GM12874 (cell line): ENCODE results near the gene PSME3.

ENCODE experiments used
- TF ChIP-seq, protein P1 (sequence below): IDR thresholded peaks from 2 replicates; pipeline ENCODE4 v1.5.1; 2011; ENCODE audit warnings: low read depth, mild to moderate bottlenecking, control low read depth, low read length, moderate library complexity; ENCODE audit not compliant: insufficient read depth

The PSME3 gene

DNA sequence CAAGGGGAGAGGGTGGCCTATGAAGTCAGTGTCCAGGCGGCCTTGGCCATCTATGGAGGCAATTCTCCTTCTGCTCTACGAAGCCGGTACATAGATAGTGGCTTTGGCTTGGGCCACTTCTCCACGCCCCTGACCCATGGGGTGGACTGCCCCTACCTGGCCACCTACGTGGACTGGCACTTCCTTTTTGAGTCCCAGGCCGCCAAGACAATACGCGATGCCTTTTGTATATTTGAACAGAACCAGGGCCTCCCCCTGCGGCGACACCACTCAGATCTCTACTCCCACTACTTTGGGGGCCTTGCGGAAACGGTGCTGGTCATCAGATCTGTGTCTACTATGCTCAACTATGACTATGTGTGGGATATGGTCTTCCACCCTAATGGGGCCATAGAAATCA is 35.1 kb downstream of the PSME3 start:
- TF ChIP-seq, protein P1, sequence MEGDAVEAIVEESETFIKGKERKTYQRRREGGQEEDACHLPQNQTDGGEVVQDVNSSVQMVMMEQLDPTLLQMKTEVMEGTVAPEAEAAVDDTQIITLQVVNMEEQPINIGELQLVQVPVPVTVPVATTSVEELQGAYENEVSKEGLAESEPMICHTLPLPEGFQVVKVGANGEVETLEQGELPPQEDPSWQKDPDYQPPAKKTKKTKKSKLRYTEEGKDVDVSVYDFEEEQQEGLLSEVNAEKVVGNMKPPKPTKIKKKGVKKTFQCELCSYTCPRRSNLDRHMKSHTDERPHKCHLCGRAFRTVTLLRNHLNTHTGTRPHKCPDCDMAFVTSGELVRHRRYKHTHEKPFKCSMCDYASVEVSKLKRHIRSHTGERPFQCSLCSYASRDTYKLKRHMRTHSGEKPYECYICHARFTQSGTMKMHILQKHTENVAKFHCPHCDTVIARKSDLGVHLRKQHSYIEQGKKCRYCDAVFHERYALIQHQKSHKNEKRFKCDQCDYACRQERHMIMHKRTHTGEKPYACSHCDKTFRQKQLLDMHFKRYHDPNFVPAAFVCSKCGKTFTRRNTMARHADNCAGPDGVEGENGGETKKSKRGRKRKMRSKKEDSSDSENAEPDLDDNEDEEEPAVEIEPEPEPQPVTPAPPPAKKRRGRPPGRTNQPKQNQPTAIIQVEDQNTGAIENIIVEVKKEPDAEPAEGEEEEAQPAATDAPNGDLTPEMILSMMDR = no peak

DNA sequence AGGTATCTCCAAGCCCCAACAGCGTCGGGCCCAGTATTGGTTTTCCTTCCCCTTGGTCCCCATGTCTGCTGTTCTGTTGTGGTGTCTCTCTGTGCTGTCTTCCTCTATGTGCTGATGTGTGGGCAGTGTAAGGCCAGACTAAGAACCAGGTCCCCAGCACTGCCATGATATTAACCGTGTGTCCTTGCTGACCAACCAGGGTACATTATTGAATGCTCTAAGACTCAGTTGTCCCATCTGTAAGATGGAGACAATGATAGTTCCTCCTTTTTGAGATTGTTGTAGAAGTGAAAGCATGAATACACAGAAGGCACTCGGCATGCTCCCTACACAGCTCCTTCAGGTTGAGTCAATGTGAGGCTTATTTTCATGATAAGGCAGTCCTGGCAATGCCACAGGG is 38.5 kb downstream of the PSME3 start:
- TF ChIP-seq, protein P1 = no peak

DNA sequence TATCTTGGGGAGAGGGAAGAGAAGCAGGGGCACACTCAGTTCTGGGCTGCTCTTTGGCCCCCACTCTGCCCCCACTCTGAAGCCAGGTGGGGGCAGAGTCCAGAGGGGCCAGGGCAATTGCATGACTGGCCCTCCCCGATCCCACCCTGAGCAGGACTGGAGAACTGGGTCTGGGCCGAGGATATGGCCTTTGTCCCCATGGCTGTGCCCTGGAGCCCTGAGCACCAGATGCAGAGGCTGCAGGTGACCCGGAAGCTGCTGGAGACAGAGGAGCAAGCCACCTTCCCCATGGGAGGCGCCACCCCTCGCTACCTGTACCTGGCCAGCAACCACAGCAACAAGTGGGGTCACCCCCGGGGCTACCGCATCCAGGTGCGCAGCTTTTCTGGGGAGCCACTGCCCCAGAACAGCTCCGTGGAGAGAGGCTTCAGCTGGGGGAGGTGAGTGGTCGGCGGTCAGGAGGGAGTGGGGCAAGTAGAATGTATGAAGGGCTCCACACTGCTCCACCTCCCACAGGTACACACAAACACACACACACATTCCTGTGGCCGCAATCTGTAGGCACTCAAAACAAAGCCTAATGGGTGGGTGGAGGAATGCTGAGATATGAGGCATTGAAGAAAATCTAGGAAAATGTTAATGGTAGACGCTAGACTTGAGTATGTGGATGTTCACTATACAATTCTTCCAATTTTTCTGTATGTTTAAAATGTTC is 39.2 kb downstream of the PSME3 start:
- TF ChIP-seq, protein P1 = no peak

DNA sequence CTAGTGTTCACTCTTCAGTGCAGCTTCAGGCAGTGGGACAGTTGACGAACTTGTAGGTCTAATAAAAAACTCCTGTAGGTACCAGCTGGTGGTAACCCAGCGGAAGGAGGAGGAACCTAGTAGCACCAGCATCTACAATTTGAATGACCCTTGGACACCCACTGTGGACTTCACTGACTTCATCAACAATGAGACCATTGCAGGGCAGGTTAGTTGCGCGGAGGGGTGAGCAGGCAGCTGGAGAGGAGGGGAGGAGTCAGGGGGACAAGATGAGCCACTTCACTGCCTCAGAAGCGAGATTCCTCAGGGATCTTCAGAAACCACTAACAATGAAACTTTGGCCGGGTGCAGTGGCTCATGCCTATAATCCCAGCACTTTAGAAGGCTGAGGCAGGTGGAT is 40.1 kb downstream of the PSME3 start:
- TF ChIP-seq, protein P1 = no peak

DNA sequence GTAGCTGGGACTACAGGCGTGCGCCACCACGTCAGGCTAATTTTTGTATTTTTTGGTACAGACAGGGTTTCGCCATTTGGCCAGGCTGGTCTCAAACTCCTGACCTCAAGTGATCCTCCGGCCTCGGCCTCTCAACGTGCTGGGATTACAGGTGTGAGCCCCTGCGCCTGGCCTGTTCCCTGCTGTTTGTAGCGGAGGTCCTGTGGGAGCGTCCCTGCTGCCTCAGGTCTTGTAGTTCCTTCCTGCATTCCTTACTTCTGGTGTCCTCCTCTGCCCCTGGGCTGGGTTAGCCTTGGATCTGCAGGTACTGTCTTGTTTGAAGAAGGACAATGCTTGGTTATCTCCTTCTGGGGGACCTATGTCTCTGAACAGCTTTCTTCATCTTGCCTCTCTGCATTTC is 43.8 kb downstream of the PSME3 start:
- TF ChIP-seq, protein P1 = no peak

DNA sequence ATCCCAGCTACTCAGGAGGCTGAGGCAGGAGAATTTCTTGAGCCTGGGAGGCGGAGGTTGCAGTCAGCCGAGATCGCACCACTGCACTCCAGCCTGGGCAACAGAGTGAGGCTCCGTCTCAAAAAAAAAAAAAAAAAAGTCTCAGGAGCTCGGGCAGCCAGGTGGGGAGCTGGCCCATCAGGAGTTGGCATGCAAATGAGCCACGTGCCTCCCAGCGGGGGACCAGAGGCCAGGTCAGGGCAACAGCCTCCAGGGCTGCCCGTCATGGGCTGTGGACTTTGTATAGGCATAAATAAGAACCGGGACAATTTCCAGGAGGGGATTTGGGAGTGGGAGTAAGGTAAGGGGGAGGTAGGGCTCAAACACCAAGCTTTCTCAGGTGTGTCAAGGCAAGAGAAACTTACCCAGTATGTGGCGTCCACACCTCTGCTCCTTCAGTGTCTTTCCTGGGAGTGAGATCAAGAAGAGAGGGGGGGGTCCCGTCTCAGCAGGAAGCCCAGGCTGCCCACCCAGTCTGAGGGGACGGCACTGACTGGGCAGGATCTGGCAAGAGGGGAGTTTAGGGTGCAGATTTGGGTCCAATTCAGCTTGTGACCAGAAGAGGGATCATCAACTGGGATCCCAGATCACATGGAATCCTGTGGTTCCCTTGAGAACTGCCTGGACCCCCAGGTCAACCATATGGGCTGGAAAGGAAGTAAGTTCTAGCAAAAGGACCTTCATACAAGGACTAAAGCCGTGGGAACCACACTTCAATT is 45.1 kb downstream of the PSME3 start:
- TF ChIP-seq, protein P1 = no peak

DNA sequence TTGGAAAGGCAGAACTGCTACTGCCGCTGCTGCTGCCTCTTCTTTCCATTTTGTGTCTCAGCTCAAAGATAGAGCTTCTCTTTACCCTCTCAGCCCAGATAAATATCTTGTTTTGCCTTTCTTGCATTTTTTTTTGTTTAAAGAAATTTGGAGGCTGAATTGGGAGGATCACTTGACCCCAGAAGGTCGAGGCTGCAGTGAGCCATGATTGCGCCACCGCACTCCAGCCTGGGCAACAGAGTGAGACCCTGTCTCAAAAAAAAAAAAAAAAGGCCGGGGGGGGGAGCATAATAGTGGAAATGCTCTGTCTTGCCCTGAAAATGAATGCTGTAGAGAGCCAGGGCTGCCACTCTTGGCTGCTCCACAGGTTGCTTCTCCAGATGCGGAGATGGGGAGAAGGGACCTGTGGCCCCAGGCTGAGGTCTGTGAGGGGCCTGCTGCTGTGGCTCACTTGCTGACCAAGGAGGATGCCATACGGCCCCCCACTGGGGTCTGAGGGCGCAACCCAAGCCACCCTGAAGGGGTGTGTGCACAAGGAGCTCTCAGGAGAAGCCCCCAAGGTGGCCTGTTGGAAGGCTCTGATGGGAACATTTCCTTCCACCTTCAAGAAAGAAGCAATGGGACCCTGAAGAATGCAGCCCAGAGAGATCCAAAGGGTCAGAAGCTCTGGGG is 45.9 kb downstream of the PSME3 start:
- TF ChIP-seq, protein P1 = no peak
